CD4-positive, alpha-beta T cell treated with Interleukin-6 for 4 hours (primary cell): ENCODE data around the gene SPHK1.

Experiments used
- DNase-seq: peaks from one replicate; pipeline ENCODE4 v3.0.0-alpha.2; 2020; ENCODE audit warnings: mixed read lengths

The SPHK1 gene

DNA sequence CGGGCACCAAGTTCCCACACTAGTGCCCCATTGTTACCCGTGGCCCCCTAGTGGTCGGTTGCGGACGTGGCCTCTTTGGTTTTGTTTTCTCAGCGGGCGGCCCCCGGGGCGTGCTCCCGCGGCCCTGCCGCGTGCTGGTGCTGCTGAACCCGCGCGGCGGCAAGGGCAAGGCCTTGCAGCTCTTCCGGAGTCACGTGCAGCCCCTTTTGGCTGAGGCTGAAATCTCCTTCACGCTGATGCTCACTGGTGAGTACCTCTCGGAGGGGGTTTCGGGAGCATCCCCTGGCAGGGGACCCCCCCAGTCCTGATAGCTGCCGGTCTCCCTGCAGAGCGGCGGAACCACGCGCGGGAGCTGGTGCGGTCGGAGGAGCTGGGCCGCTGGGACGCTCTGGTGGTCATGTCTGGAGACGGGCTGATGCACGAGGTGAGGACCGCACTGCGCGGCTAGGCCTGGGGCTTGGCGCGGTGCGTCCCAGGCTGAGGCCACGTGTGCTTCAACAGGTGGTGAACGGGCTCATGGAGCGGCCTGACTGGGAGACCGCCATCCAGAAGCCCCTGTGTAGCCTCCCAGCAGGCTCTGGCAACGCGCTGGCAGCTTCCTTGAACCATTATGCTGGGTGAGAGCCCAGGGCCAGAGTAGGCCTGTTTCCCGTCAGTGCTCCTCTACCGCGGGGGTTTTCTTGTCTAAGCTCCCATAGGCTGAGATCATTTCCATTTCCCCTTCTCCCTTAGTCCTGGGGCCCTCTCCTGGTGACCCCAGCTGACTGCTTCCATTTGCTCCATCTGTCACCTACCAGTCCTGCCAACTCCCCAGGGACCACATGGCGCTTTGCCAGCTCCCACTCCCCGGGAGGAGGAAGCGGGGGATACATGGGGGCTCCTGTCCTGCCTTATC, 1.7 kb downstream of the SPHK1 start:
- DNase-seq, result peak; percentile 88

DNA sequence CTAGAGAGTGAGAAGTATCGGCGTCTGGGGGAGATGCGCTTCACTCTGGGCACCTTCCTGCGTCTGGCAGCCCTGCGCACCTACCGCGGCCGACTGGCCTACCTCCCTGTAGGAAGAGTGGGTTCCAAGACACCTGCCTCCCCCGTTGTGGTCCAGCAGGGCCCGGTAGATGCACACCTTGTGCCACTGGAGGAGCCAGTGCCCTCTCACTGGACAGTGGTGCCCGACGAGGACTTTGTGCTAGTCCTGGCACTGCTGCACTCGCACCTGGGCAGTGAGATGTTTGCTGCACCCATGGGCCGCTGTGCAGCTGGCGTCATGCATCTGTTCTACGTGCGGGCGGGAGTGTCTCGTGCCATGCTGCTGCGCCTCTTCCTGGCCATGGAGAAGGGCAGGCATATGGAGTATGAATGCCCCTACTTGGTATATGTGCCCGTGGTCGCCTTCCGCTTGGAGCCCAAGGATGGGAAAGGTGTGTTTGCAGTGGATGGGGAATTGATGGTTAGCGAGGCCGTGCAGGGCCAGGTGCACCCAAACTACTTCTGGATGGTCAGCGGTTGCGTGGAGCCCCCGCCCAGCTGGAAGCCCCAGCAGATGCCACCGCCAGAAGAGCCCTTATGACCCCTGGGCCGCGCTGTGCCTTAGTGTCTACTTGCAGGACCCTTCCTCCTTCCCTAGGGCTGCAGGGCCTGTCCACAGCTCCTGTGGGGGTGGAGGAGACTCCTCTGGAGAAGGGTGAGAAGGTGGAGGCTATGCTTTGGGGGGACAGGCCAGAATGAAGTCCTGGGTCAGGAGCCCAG, 2.8 kb downstream of the SPHK1 start:
- DNase-seq, result no peak

DNA sequence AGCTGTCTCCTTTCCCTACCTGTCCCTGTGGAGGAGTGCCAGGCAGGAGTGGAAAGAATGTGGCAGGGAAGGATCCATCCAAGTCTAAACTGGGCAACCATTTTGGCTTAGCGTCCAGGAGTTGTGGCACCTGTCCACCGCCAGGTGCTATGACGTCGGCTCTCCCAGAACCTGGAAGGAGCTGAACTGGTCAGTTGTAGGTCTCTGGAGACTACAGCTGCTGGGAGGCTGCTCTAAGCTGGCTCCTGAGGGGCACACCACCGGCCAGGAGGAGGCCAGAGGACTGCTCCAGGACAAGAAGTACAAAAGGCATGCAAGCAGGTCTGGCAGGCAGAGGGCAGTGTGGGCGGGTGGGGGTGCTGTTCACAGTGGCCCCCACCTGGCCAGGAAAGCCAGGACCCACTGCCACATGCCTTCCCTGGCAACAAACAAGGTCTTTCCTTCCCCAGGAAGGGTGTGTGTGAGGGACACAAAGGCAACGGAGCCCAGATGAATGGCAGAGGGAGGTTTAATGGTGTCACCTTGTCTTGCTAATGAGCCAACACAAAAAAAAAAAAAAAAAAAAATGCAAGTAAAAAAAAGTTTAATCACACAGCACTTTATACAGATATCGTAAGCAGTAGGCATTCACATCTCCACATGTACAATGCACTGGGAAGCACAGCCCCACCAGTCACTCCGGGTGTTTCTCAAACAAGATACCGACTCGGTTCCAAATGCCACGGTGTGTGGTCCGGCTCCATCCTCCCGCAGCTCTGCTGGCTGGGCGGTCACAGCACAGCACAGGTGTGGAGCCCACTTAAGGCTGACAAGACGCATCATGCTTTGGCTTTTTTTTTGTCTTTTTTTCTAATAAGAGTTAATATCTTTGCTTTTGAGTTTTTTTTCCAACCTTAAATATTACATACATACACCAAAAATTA, 4.8 kb downstream of the SPHK1 start:
- no peak for DNase-seq

DNA sequence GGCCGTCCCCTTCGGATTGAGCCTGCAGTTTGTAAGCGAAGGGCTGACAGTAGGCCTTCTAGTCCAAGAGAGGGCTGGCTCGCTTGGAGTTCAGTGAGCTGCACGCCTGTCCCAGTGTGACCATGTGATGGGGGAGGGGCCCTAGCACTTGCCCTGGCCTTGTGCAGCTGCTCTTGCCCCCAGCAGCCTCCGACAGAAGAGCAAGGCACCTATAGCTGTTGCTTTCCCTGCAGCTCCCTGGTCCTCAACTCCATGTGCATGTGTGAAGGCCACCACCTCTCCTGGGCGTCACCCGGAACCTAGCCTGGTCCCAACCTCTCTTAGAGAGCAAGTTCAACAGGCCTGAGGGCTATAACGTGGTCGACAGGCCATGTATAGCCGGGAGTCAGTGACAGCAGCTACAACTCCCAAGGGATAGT, 5.6 kb downstream of the SPHK1 start:
- no peak for DNase-seq

DNA sequence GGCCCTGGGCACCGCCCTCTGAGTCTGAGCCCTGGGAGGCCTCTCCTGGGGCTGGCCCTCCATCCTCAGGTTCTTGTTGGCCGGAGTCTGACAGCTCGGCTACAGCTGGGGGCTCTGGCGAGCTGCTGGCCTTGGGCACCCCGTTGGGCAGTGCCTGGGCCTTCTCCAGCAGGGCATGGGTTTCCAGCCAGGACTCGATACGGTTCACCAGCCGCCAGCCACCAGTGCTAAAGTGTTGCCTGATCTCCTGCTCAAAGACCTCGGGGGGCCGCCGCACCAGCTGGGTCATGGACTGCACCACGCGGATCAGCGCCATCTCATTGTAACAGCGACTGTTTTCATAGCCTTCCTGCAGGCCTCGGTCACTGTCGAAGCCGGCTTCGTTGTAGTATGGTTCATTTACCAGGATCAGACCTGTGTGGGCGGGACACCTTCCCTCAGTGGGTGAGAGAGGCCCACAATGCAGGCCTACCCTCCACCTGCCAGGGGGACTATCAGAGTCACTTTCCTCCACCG, 6.8 kb downstream of the SPHK1 start:
- no peak for DNase-seq

DNA sequence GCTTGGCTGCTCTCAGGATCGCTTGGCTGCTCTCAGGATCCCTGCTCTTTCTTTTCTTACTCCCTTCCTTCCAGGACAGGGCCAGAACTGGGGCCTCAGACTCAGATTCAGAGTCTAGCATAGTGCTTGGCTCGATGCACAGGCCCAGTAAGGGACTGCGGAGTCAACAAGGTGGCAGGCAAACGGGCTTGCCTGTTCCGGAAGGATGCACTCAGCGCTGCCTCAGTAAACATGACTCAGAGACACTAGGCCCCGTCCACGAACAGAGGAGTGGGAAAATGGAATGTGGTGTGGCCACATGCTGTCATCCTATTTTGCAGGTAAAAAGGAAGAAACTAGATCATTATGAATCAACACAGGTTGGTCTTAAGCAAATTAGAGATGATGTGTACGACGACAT, 9.8 kb downstream of the SPHK1 start:
- DNase-seq, result no peak

- DNase-seq, result no peak
Measured at GRCh38 chr17:76395980-76396379, 11.6 kb downstream of the SPHK1 start.

DNA sequence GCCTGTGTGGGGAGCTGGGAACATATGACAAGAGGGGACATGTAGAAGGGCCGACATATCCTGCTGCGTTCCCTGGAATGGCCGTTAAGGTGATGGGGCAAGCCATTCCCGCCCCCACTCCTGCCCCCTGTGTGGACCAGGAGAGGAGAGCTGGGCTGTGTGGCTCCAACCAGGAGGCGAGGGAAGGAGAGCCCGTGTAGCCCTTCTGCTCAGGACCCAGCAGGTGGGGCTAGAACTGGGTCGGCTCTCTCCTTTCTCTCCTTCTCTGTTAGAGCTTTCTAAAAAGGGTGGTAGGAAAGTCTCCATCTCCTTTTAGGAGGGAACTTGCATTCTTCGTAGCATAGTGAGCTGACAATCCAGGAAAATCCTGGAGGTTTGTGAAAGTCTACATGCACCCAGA, 12.8 kb downstream of the SPHK1 start:
- no peak for DNase-seq

GRCh38 chr17:76397687-76398522, 13.5 kb downstream of the SPHK1 start:
- peak; percentile 89 for DNase-seq

GRCh38 chr17:76398523-76399174, 14.2 kb downstream of the SPHK1 start:
- DNase-seq, result no peak

GRCh38 chr17:76399175-76400172, 15.1 kb downstream of the SPHK1 start:
- no peak for DNase-seq

DNA sequence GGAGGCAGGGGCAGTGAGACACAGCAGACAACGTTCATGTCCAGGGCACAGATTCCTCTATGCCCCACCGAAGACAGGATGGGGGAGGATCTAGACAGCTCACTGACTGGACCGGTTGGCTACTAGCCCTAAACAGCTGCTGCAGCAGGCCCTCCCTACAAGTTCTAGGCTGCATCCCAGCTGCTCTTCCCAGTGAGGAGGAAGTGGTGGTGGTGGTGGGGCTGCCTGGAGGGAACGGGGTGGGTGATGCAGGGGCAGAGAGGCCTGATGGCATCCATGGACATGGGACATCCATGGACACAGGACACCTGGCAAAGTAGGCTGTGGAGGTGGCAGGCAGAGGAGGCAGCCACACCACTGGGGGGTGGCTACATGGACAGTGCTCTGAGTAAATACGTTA, 18.3 kb downstream of the SPHK1 start:
- no peak for DNase-seq

DNA sequence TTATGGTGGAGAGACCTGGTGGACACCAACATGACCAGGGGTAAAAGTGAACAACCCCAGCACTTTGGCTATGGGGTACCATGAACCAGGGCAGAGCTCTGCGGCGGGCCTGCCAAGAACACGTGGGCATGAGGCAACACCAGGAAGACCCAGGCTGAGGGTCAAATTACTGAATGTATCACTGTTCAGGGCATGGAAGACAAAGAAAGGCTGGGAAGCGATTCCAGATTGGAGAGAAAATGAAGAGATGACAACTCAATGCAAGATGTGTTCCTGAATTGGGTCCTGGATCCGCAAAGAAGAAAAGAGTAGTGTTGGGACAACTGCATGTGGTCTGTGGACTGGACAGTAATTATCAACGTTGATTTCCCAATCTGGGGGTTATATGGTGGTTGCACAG, 19.8 kb downstream of the SPHK1 start:
- DNase-seq, result no peak

GRCh38 chr17:76404976-76405563, 20.7 kb downstream of the SPHK1 start:
- DNase-seq, result no peak

- no peak for DNase-seq
Measured at GRCh38 chr17:76405607-76405966, 21.2 kb downstream of the SPHK1 start.

GRCh38 chr17:76405967-76406647, 21.7 kb downstream of the SPHK1 start:
- no peak for DNase-seq

- DNase-seq, result no peak
Measured at GRCh38 chr17:76407509-76407908, 23.1 kb downstream of the SPHK1 start.

DNA sequence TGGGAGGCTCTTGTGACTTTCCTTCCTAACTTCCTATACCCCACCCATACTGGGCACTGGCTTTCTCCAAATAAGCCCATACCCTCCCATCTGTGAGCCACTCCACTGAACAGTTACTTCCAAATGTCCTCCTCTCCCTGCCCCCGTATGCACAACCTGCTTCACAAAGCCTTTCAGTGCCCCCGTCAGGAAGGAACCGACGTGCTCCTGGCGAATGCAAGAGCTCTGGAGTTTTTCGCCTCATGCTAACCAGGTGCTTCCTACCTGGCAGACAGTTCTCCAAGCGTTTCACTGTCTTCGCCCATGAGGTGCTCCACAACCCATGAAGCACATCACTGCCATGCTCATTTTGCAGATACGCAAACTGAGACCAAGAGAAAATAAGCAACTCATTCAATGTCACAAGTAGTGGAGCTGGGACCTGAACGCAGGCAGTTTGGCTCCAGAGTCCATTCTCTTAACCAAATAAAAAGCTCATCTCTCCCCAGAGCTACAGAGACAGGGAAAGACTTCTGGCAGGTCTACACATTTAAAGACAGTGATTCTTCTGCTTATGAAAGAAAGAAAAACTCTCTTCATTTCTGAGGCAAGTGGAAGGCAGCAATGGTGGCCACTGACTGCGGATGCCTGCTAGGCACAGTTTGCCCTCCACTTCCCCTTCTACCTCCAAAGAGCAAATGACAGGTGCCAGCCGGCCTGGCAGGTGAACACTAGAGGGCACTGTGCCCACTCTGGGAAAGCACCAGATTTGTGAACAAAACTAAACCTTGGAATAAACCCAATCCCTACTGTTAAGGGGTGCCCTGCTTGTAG, 23.8 kb downstream of the SPHK1 start:
- peak; percentile 79 for DNase-seq
